HepG2 (cell line): ENCODE data around the gene METTL1. TPM values are rescaled to one million over a fixed set of nuclear protein-coding genes. Genes with fewer than 3 reads are reported as not detected.

Experiments used
- AGO2 ChIP-seq: fragments of 200-400 bp; formaldehyde crosslinking; optimal IDR thresholded peaks from 2 replicates; pipeline ENCODE3; 2017; ENCODE audit warnings: mild to moderate bottlenecking, low read depth, low read length, moderate library complexity
- GABPB1 ChIP-seq: IDR thresholded peaks from 2 replicates; pipeline ENCODE4 v1.6.1; 2016; ENCODE audit warnings: mild to moderate bottlenecking, missing genetic modification reagents, moderate library complexity, missing compliant biosample characterization
- HDAC2 ChIP-seq: sonication (generic); formaldehyde crosslinking; IDR thresholded peaks from 2 replicates; pipeline ENCODE4 v1.4.0; 2020; ENCODE audit warnings: missing genetic modification reagents
- HES4 ChIP-seq: sonication (generic); formaldehyde crosslinking; IDR thresholded peaks from 2 replicates; pipeline ENCODE4 v1.9.0; 2021; ENCODE audit warnings: mild to moderate bottlenecking, missing genetic modification reagents, borderline replicate concordance
- HNF4A ChIP-seq: sonication (generic); formaldehyde crosslinking; IDR thresholded peaks from 2 replicates; pipeline ENCODE4 v1.4.0; 2020; ENCODE audit warnings: missing genetic modification reagents
- KMT2A ChIP-seq: sonication (generic); formaldehyde crosslinking; IDR thresholded peaks from 2 replicates; pipeline ENCODE4 v1.4.0; 2020; ENCODE audit warnings: missing genetic modification reagents
- MAFK ChIP-seq, 2 experiments: IDR thresholded peaks in 1 of 2; conservative IDR thresholded peaks in 1 of 2; 2 replicates each; pipeline ENCODE4 v1.6.1; 2011; ENCODE audit warnings: improper control_type of control experiment in 2 of 2, low read length in 2 of 2
- POLR2AphosphoS2 ChIP-seq: IDR thresholded peaks from 2 replicates; pipeline ENCODE4 v1.6.1; 2011; ENCODE audit warnings: low read depth, low read length, improper control_type of control experiment
- RAD21 ChIP-seq: fragments of 450-650 bp; formaldehyde crosslinking; IDR thresholded peaks from 2 replicates; pipeline ENCODE4 v1.5.0; 2020; ENCODE audit warnings: mild to moderate bottlenecking
- RBFOX2 ChIP-seq: fragments of 200-400 bp; formaldehyde crosslinking; IDR thresholded peaks from 2 replicates; pipeline ENCODE4 v1.6.1; 2017; ENCODE audit warnings: low read depth, mild to moderate bottlenecking, low read length
- SIN3A ChIP-seq: IDR thresholded peaks from 2 replicates; pipeline ENCODE4 v1.6.1; 2011; ENCODE audit warnings: low read depth, mild to moderate bottlenecking, control low read depth, low read length, borderline replicate concordance
- STAG1 ChIP-seq: sonication (generic); formaldehyde crosslinking; IDR thresholded peaks from 2 replicates; pipeline ENCODE4 v1.4.0; 2020; ENCODE audit warnings: missing genetic modification reagents
- TOPORS ChIP-seq: sonication (generic); formaldehyde crosslinking; IDR thresholded peaks from 2 replicates; pipeline ENCODE4 v1.8.0; 2023; ENCODE audit warnings: mild to moderate bottlenecking, missing genetic modification reagents
- ZFAT ChIP-seq: sonication (generic); formaldehyde crosslinking; conservative IDR thresholded peaks from 2 replicates; pipeline ENCODE4 v1.8.1; 2023; ENCODE audit warnings: missing genetic modification reagents, inconsistent platforms
- ZNF331 ChIP-seq: sonication (generic); formaldehyde crosslinking; IDR thresholded peaks from 2 replicates; pipeline ENCODE4 v1.4.0; 2020; ENCODE audit warnings: missing genetic modification reagents
- ZNF589 ChIP-seq: sonication (generic); formaldehyde crosslinking; conservative IDR thresholded peaks from 2 replicates; pipeline ENCODE4 v1.8.0; 2022; ENCODE audit warnings: mild to moderate bottlenecking, moderate library complexity, missing genetic modification reagents
- ZSCAN30 ChIP-seq: sonication (generic); formaldehyde crosslinking; IDR thresholded peaks from 2 replicates; pipeline ENCODE4 v1.5.0; 2020; ENCODE audit warnings: mild to moderate bottlenecking, missing genetic modification reagents
- polyA plus RNA-seq, 8 experiments: library from polyadenylated mRNA; depleted of rRNA in 3 of 8; stranded (reverse) in 7 of 8; unstranded in 1 of 8; fragments of >200 nt; fragmentation: Illumina TruSeq in 4 of 8; extraction: Trizol in 4 of 8; gene quantifications; 2 replicates each; pipeline versions ENCODE4 v1.2.1 to v1.2.3, GENCODE V29; 2011 to 2016; ENCODE audit warnings: low read depth in 4 of 8, missing spikeins in 1 of 8, mixed read lengths in 1 of 8; ENCODE audit not compliant: insufficient read depth in 1 of 8
- total RNA-seq, 5 experiments: library from RNA; depleted of rRNA; stranded (reverse); fragments of >200 nt; fragmentation: Illumina TruSeq; extraction: Trizol; gene quantifications; 2 replicates each; pipeline ENCODE4 v1.2.3, GENCODE V29; 2016; ENCODE audit warnings: low read depth in 1 of 5
- TF ChIP-seq, protein P1 (sequence below): IDR thresholded peaks from 2 replicates; pipeline ENCODE4 v1.6.1; 2016; ENCODE audit warnings: low read depth, missing genetic modification reagents, missing compliant biosample characterization
- TF ChIP-seq, protein P2 (sequence below): sonication (generic); formaldehyde crosslinking; IDR thresholded peaks from 2 replicates; pipeline ENCODE4 v1.4.0; 2020; ENCODE audit warnings: missing genetic modification reagents
- TF ChIP-seq, protein P3 (sequence below): sonication (generic); formaldehyde crosslinking; IDR thresholded peaks from 2 replicates; pipeline ENCODE4 v1.4.0; 2020; ENCODE audit warnings: missing genetic modification reagents

METTL1 gene
- total and polyA plus RNA-seq, 2 of the 13 experiments (the other 11 are each of a cell fraction or from before 2014, with no cell fraction given) = 34.7 to 36.9 TPM

DNA sequence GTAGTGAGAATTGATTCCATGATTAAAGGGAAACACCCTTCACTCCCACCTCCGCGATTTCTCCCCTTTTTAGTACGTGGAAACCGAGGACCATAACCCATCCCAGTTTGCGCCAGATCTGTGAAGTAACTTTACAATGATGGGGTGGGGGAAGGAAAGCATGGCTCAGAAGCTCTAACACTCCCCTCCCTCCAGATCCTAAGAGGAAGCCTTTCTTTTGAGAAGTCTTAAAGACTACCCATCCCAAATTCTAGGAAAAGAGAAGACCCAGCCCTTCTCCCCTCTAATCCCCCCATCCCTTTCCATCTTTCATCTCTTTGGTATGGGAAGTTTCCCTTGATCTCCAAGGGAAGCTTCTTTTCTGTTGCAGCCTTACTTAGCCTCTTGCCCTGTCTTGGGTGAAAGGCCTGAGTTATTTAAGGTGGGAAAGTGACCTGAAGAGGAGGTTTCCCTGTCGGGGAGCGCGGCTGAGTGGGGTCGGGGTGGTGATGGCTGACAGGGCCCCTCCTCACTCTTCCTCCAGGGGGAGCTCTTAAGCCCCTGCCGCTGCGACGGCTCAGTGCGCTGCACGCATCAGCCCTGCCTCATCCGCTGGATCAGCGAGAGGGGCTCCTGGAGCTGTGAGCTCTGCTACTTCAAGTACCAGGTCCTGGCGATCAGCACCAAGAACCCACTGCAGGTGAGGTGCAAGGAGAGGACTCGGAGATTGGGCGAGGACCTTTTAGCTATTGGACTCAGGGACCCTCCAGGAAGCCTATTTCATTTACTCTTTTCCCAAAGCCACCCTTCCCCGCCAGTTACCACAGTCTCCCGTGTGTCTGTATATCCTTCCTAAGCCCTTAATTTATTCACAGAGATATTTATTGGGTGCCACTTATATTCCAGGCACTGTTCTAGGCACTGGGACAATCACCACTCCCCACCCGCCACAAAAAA lies 15.2 kb downstream of the METTL1 start (continued):
- TF ChIP-seq ZFAT (CRISPR knock-in tag) (no peak), HDAC2 (peak; percentile 53; the same call in 1 of the 2 replicates), KMT2A (CRISPR knock-in tag) (no peak), AGO2 (no peak), ZNF331 (CRISPR knock-in tag) (0 out of 2 replicates have a peak, but pooled peaks have one; percentile 12), ZNF589 (CRISPR knock-in tag) (no peak), STAG1 (CRISPR knock-in tag) (peak; percentile 49), HES4 (0 out of 2 replicates have a peak, but pooled peaks have one; percentile 40), MAFK (conservative IDR thresholded peaks at IDR 0.05 in 1 of 2, IDR thresholded peaks at IDR 0.05 in 1 of 2; ENCODE audit: low read length in 2 of 2) (no peak), GABPB1 (CRISPR knock-in tag) (peak; percentile 44; the same call in 1 of the 2 replicates), ZSCAN30 (no peak), RAD21 (CRISPR knock-in tag) (peak; percentile 50; the same call in 1 of the 2 replicates), RBFOX2 (no peak), POLR2AphosphoS2 (no peak), HNF4A (CRISPR knock-in tag) (no peak), TOPORS (CRISPR knock-in tag) (no peak), SIN3A (no peak)
- TF ChIP-seq, protein P1, sequence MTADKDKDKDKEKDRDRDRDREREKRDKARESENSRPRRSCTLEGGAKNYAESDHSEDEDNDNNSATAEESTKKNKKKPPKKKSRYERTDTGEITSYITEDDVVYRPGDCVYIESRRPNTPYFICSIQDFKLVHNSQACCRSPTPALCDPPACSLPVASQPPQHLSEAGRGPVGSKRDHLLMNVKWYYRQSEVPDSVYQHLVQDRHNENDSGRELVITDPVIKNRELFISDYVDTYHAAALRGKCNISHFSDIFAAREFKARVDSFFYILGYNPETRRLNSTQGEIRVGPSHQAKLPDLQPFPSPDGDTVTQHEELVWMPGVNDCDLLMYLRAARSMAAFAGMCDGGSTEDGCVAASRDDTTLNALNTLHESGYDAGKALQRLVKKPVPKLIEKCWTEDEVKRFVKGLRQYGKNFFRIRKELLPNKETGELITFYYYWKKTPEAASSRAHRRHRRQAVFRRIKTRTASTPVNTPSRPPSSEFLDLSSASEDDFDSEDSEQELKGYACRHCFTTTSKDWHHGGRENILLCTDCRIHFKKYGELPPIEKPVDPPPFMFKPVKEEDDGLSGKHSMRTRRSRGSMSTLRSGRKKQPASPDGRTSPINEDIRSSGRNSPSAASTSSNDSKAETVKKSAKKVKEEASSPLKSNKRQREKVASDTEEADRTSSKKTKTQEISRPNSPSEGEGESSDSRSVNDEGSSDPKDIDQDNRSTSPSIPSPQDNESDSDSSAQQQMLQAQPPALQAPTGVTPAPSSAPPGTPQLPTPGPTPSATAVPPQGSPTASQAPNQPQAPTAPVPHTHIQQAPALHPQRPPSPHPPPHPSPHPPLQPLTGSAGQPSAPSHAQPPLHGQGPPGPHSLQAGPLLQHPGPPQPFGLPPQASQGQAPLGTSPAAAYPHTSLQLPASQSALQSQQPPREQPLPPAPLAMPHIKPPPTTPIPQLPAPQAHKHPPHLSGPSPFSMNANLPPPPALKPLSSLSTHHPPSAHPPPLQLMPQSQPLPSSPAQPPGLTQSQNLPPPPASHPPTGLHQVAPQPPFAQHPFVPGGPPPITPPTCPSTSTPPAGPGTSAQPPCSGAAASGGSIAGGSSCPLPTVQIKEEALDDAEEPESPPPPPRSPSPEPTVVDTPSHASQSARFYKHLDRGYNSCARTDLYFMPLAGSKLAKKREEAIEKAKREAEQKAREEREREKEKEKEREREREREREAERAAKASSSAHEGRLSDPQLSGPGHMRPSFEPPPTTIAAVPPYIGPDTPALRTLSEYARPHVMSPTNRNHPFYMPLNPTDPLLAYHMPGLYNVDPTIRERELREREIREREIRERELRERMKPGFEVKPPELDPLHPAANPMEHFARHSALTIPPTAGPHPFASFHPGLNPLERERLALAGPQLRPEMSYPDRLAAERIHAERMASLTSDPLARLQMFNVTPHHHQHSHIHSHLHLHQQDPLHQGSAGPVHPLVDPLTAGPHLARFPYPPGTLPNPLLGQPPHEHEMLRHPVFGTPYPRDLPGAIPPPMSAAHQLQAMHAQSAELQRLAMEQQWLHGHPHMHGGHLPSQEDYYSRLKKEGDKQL = no peak
- TF ChIP-seq, protein P2, sequence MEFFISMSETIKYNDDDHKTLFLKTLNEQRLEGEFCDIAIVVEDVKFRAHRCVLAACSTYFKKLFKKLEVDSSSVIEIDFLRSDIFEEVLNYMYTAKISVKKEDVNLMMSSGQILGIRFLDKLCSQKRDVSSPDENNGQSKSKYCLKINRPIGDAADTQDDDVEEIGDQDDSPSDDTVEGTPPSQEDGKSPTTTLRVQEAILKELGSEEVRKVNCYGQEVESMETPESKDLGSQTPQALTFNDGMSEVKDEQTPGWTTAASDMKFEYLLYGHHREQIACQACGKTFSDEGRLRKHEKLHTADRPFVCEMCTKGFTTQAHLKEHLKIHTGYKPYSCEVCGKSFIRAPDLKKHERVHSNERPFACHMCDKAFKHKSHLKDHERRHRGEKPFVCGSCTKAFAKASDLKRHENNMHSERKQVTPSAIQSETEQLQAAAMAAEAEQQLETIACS (CRISPR knock-in tag) = no peak
- TF ChIP-seq, protein P3, sequence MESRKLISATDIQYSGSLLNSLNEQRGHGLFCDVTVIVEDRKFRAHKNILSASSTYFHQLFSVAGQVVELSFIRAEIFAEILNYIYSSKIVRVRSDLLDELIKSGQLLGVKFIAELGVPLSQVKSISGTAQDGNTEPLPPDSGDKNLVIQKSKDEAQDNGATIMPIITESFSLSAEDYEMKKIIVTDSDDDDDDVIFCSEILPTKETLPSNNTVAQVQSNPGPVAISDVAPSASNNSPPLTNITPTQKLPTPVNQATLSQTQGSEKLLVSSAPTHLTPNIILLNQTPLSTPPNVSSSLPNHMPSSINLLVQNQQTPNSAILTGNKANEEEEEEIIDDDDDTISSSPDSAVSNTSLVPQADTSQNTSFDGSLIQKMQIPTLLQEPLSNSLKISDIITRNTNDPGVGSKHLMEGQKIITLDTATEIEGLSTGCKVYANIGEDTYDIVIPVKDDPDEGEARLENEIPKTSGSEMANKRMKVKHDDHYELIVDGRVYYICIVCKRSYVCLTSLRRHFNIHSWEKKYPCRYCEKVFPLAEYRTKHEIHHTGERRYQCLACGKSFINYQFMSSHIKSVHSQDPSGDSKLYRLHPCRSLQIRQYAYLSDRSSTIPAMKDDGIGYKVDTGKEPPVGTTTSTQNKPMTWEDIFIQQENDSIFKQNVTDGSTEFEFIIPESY (CRISPR knock-in tag) = peak; percentile 96
